K562 treated with DMSO at 1 percent for 24 hours (cell line): Measurements from ENCODE around the gene PSMD14. TPM values are rescaled to one million over a fixed set of nuclear protein-coding genes. Genes with fewer than 3 reads are reported as not detected.

Experiments used
- total RNA-seq: library from RNA; unstranded; fragments of 300-600 nt; gene quantifications from 2 replicates; pipeline ENCODE4 v1.2.3, GENCODE V29; 2022; ENCODE audit warnings: low read depth; ENCODE audit not compliant: insufficient read depth

PSMD14 gene
- 63.0 and 78.1 TPM in 2 replicates for total RNA-seq

GRCh38 chr2:161308178-161308955 lies at the start of gene PSMD14:
Gene PSMD14 (plus strand): TSS chr2:161308425. CDS start chr2:161318826, 10,401 bp downstream.

GRCh38 chr2:161415987-161416707 lies 107.9 kb downstream of the PSMD14 start, which contains the start of gene TBR1:
Gene TBR1 (plus strand): TSS chr2:161416297. CDS start chr2:161416411, 114 bp downstream.

Other genes starting within 250 kb of the PSMD14 start
- gene TANK, start 148.0 kb upstream of the PSMD14 start, total RNA-seq, result 27.1 and 36.9 TPM in 2 replicates
- 0.06 TPM in 1 of 2 replicates, not detected in the other for gene TBR1, start 107.9 kb downstream of the PSMD14 start, total RNA-seq